COLO668 (cell line): Measurements from ENCODE around the gene ANTKMT.

Experiments used
- DNase-seq: peaks from one replicate; lab custom pipeline; 2025; ENCODE audit not compliant: unreplicated experiment; lab: John Stamatoyannopoulos, UW

Gene ANTKMT

DNA sequence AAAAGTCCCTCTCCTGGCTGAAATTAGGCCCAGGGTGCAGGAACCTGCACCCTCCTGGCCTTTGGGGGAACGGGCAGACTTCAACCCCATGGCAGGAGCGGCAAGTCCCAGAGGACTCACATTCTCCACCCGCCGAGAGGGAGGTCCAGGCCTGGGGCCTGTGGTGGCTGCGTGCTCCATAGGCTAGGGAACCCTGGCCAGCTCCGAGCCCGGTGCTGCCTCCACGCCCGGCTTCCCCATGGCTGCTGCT, 5.2 kb downstream of the ANTKMT start:
- DNase-seq: no peak

DNA sequence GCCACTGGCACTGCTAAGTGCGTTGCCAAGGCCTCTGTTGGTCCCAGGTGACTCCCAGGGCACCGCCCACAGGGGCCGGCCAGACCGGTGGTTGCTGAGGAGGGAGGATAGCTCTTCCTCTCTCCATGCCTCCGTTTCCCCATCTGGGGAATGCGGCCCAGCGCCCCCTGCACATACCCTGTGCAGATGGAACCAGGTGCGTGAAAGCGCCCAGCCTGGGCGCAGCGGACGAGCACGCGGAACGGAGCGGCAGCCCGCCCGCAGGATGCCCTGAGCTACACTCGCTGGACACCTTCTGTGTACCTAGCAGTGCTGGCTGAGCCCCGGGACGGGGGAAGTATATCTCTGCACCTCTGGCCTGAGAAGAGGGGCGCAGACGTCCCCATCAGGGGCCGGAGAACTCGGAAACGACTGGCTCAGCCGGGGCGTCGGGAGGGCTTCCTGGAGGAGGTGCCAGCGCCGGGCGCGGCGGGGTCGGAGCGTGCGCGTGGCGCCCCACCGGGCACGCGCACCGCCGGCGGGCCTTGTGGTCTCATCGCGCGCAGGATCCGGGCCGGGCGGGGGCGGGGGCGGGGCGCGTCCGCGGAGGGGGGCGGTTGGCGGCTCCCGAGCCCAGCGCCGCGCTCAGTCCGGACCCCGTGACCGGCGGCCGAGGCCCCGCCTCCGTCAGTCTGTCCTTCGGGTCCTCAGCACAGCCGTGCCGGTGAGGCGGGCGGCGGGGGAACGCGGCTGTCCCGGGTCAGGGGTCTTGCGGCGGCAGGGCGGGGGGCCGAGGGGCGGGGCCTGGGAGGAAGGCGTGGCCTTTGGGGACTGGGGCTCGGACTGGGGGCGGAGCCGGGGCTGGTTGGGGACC, 5.7 kb downstream of the ANTKMT start, which contains the start of the genes CCDC78 and HAGHL:
CCDC78 (minus strand) TSS at position 6 of the 853 bp plus-strand sequence. CDS start 76 bp downstream, outside the sequence.
HAGHL (plus strand) TSS at position 669 of the 853 bp plus-strand sequence. CDS start 404 bp downstream, outside the sequence.
- DNase-seq: peak; percentile 75

DNA sequence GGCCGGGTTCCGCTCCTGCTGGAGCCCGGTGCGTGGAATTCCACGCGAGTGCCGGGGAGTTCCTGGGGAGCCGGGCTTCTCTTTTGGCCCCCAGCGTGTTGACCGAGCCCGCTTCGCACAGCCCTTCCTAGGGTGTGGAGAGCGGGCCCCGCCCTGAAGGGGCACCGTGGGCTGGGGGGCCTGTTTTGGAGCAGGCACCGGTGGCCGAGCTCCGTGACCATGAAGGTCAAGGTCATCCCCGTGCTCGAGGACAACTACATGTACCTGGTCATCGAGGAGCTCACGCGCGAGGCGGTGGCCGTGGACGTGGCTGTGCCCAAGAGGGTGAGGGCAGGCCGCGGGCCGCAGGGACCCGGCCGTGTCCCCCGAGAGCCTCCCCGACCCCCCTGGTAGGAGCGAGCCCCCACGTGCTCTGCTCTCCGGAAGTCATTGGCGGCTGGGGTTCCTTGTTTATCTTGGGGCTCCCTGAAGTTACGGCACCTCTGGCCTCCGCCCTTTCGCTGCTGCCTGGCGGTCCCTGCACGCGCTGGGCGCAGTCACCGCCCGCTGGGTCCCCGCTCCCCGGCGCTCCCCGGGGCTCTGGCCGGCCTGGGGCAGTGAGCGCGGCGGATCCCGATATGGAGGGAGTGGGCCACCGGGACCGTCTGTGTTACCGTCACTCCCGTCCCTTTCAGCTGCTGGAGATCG, 6.5 kb downstream of the ANTKMT start:
- DNase-seq: peak; percentile 47

DNA sequence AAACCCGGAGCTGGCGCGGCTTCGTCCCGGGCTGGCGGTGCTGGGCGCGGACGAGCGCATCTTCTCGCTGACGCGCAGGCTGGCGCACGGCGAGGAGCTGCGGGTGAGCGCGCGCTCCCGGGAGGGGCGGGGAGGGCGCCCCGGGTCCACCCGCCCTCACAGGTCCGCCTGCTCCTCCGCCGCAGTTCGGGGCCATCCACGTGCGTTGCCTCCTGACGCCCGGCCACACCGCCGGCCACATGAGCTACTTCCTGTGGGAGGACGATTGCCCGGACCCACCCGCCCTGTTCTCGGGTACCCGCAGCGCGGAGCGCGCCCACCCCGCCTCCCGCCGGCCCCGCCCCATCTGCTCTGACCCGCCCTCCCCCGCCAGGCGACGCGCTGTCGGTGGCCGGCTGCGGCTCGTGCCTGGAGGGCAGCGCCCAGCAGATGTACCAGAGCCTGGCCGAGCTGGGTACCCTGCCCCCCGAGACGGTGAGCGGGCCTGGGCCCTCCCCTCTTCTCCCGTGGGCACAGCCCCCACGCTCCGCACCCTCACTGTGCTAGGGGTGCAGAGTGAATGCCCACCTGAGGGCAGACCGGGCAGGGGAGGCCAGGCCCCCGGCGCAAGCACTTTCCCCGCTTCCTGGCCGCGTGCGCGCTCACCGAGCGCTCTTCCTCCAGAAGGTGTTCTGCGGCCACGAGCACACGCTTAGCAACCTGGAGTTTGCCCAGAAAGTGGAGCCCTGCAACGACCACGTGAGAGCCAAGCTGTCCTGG, 7.4 kb downstream of the ANTKMT start:
- peak; percentile 88 for DNase-seq

DNA sequence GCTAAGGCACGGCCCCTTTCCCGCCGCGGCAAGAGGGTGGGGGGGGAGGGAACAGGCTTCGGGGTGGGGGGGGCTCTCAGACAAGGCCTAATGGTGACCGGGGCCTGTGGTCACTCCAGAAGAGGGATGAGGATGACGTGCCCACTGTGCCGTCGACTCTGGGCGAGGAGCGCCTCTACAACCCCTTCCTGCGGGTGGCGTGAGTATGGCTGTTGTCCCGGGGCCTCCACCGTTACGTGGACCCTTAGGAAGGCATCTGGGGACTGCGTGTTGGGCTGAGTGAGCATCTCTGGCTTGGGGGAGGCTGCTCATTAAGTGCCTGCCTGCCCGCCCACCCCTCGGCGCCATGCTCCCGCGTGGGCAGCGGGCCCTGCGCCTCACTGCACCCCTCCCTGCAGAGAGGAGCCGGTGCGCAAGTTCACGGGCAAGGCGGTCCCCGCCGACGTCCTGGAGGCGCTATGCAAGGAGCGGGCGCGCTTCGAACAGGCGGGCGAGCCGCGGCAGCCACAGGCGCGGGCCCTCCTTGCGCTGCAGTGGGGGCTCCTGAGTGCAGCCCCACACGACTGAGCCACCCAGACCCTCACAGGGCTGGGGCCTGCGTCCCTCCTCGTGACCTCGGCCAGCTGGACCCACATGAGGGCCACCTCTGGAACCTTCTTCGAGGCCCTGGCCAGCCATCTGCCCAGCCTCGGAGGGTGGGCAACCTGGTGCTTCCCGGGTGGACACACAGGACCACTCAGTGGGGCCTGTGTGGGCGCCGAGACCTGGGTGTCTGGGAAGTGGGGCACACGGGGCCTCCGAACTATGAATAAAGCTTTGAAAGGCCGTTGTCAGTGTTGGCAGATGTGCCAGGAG, 8.2 kb downstream of the ANTKMT start:
- DNase-seq: no peak

DNA sequence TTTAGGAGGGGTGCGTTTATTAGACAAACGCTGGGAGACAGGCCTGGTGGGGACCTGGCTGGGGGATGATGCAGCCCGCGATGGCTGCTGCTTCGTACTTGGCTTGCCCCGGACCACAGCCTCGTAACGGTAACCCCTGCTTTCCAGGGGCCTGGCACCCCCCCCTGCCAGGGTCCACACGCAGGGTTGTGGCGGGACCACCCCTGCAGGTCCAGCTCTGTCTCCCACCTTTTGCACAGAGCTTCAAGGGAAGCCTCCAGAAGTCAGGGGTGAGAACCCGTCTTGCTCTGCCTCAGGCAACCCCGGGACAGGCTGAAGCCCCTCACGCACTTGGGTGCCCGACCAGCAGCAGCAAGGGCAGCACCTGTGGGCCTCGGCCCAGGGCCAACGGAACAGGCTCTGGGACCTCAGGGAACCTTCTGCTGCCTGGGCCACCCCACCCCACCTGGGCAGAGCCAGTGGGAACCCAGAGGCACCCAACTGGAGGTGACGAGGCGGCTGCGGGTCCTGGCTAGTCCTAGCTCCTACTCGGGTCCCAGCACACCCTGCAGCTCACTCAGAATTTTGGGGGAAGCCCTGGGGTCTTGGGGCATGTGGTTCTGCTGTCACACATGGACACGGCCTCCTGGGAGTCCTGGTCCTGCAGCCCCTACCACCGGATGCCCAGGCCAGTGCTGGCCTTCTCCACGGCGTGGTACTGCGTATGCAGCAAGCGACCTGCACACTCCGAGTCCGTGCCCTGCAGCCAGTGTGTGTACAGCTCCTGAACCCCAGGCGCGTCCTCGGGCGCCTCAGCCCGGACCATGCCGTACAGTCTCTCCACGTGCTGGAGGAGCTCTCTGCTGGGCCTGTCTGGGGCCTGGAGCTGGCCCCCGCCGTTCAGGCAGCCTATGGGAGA, 9.1 kb downstream of the ANTKMT start:
- no peak for DNase-seq

DNA sequence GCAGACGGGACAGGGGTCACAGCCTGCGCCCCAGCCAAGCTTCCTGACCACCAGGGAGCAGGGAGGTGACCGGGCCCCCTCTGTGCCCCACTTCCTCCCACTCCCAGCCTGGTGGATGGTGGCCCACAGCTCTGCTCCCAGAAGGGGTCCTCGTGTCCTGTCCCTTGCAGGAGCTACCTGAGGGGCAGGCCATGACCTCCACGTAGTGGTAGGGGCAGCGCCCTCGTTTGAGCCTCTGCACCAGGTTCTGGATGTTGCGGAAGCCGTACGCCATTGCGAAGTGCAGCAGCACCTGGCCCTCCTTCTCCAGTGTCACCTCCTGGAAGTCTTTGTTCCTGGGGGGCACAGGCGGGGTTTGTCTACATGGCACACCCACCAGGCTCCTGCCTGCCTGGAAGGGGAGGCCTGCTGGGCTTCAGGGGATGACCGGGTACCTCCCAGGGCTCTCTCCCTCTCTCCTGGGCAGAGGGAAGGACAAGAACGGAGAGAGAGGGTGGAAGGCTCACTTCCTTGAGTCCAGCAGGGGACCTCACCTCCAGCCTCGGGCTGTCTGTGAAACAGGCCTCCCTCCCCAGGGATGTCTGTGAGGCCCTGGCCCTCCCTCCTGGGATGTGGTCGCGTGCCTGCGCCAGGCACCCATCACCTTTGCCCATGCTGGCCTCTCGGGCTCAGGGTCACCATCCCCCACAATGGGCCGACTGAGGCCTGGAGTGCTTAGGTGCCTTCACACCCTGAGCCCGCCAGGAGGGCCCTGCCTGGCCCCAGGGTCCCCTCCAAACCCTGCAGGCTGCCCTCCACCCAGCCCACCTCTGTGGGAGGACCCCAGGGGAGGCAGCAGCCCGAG, 9.9 kb downstream of the ANTKMT start:
- no peak for DNase-seq

DNA sequence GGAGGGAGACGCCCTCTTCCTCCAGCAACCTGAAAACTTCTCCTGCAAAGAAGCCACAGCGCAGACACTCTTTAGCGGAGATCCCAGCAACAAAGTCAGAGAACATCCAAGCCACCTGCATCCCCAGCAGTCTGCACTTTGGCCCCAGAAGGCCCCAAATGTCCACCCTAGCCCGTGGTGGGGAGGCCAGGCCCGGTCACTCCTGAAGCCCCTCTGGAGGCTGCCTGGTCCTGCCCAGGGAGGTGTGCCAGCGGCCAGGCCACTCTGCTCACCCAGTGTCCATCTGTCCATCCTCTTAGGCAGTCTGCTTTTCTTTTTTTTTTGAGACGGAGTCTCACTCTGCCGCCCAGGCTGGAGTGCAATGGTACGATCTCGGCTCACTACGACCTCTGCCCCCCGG, 11.4 kb downstream of the ANTKMT start:
- no peak for DNase-seq

DNA sequence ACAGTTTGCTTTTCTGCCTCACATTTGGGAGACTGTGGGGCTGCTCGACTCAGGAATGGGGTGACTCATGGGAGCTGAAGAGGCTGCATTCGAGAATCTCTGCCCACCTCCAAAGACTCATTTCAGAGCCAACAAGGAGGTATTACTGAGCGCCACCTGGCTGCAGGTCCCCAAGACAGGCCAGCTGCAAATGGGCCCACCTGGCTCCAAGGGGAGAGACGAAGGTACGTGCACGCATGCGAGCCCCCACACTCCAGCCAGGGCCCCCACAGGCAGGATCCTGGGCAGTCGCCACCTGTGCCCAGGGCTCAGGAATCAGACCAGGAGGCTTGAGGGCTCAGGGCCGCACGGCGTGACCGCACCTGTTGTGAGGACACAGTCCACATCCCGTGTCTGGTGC, 12.0 kb downstream of the ANTKMT start:
- no peak for DNase-seq

DNA sequence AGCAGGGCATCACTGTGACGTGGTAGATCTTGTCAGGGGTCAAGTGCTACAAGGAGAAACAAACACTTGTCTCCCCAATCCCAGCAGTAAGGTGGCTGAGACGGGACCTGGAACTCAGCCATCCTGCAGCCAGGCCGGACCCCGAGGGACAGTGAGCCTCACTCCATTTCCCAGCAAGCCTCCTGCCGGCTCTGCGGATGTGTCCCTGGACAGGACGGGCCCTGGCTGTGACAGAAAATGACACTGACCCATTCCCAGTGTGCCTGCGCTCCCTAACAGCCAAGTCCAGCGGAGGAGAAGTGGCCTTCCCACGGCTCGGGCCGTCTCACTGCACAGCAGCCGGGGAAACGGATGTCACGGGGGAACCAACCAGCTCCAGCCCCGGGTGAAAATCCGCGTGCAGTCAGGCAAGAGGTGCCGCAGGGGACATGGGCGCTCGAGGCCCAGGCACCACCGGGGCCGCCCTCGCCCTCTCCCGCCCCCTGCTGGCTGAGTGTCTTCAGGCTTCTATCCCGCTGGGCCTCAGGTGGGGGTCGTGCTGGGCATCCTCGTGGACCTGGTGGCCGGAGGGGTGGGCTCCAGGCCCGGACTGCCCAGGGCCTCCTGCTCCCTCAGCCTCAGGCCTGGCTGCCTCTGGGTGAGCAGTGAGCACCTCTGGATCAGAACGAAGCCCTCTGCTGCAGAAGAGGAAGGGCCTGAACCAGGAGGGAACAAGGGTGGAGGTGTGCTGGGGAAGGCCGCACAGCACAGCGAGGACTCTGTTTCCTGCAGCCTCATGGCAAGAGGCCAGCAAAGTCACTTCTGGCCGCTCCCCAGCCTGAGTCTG, 12.6 kb downstream of the ANTKMT start:
- peak; percentile 13 for DNase-seq

DNA sequence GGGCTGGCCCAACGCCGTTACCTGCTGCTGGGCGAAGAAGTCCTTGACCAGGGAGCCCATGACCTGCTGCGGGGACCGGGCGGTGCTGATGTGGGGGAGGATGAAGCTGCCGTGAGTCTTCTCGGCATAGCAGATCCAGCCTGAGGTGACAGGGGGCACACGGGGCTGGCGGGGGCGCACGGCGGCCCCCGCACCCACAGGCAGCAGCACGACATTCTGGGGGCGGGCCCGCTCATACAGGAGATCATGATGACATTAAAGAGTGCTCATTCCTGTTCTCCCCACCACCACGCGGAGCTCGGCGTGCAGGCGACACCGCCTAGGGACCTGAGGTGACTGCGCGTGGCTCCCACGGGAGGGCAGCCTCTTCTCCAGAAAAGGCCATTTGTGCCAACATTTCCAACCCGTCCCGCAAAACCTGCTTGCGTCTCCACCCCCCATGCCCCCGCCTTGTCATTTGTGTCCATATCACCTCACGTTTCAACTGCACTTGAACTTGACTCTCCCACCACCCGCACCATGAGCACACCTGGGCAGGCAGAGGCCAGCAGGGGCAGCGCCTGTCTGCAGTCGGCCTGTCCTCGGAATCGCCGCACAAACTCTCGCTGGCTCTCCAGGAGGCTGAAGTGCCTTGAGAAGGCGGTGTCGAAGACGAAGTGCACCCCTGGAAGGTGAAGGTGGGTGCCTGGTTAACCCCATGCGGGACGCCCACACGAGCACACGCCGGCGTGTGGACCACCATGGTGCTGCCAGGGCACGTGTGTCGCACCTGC, 13.4 kb downstream of the ANTKMT start:
- no peak for DNase-seq

DNA sequence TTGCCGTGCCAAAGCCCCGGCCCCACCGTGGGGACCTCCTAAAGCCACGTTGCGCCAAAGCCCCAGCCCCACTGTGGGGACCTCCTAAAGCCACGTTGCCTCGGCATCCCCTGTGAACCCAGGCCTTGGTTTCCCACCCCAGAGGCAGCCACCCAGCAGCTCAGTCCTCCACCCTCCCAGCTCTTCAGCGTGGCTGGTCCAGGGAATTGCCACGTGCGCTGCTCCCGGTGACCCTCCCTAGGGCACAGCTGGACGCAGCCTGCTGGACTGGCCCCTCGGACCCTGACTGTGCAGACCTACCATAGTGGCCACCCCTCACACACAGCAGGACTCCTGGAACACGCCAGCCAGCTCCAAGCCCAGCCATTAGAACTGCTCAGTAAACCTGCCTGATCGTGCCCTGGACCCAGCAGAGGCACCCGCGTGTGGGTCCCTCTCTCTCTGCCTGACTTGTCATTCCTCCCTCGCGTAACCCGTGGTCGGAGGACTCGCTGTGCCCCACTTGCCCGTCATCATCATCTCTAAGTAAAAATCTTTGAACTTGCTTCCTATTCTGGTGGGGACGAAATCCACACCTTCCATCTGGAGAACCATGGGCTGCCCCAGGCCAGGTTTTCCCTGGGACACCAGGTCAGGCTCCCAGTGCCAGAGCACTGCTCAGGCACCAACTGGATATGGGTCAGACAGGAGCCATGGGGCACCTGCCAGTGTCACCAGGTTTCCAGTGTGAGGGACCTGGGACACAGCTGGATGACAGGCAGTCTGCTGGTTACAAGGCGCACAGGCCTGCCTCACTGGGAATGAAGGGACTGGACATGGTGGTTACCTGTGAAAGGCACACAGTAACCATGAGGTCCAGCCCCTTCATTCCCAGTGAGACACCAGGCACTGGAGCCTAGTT, 14.3 kb downstream of the ANTKMT start:
- no peak for DNase-seq

DNA sequence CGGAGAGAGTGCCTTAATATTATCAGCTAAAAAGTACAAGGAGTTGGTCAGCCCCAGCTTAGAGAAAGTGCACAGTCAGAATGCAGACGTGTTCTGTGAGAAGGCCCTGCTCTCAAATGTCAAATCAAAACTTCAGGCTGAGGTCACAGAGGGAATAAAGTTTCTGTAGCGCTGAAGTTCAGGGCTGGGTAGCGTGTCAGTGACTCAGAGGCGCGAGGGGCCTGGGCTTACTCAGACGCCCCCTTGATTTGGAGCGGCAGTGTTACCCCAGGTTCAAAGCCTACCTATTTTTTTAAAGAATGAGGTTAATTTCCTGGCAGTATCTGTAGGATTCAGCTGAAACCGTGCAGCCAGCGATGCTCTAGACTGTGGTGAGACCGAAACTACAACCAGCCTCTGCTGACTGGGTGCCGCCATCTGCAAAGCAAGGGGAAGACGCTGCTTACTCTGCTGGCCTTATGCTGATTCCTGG, 15.1 kb downstream of the ANTKMT start:
- DNase-seq: no peak

DNA sequence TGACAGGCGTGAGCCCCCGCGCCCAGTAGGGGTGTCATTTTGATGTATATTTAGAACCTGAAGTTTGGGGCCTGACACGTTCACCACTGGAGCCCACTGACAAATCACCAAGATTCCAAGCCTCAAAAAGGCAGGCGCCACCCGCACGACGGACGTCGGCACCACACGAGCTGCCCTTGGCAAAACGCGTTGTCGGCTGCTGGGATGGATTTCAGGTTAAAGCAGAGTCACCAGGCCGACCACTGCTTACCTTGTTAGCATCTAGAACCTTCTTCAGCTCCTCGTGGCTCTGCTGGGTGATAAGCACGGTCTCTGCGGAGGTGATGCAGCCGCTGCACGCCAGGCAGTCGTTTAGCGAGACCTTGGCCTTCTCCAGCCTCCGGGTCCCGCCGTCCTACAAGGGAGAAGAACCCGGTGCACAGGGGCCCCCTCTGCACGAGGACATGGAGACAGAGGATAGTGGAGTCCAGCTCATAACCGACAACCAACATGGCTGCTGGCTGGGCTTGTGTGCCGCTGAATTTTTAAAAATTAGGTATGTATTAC, 16.1 kb downstream of the ANTKMT start:
- DNase-seq: no peak

DNA sequence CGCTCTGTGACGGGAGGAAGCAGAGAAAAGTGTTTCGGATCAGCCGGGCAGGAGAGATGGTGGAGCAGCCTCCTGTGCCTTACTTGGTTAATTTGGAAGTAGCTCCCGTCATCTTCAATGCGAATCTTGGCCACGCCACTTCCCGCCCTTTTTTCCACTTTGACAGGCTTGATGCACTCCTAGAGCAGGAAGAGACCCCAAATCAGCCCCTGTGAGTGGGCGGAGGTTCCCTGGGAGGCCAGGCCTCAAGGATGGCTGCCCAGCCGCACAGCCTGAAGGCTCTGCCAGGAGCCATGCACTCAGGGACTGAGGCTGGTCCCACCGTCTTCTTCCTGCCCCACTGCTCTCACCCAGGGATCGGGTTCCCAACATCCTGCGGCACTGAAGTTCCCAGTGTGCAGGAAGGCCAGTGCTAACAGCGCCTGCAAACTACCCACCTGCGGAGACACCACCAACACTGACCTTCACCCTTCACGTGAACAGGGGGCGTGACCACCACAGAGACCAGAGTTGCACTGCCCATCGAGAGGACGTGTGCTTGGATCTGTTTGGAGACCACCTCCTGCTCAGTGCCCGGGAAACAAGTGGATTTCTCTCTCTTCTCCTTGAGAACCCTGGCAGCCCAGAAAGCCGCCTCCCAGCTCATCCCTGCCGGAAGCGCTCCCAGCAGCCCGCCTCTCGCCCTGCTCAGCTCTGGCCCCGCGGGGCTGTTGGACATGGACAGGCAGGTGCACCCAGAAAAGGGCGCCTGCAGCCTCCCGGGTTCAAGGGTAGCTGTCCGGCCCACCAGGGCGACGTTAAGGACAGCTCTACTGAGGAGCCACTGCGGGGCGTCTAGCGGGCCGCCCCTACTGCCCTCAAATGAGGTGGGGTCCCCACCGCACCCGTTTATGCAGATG, 18.9 kb downstream of the ANTKMT start:
- peak; percentile 49 for DNase-seq
